Stimulated activated CD8-positive, alpha-beta memory T cell treated with anti-CD3 and anti-CD28 coated beads, Interleukin-15, amount 100 ng/mL, for 48 hours (primary cell): ENCODE results near the gene PCDHGA4.
"Not testable (repeated sequence)": the region's sequence is repeated elsewhere in the genome, so short reads cannot be mapped to it uniquely, and the experiment has no call there.

Experiments used
- DNase-seq, 2 donors: peaks; one replicate each; pipeline ENCODE4 v3.0.0-alpha.2; 2020; ENCODE audit warnings: low read depth in 2 of 2

Gene PCDHGA4

GRCh38 chr5:141384471-141385267 lies 29.8 kb downstream of the PCDHGA4 start:
- DNase-seq = no peak

GRCh38 chr5:141387557-141388311 lies 32.9 kb downstream of the PCDHGA4 start, which contains the start of gene PCDHGB4:
Gene PCDHGB4, plus strand, starts transcription at chr5:141387698. Its CDS starts 187 bp downstream, at chr5:141387885.
- DNase-seq = not testable (repeated sequence)

GRCh38 chr5:141388661-141389060 lies 33.8 kb downstream of the PCDHGA4 start:
- no peak for DNase-seq

GRCh38 chr5:141389153-141390042 lies 34.6 kb downstream of the PCDHGA4 start:
- no peak for DNase-seq

- DNase-seq = no peak
These were observed 37.8 kb downstream of the PCDHGA4 start, which contains the start of gene PCDHGA8 for GRCh38 chr5:141392429-141393198. Gene PCDHGA8, plus strand, starts transcription at chr5:141392633. Its CDS starts 181 bp downstream, at chr5:141392814.

- no peak for DNase-seq
These were observed 38.4 kb downstream of the PCDHGA4 start for GRCh38 chr5:141393267-141393666.

GRCh38 chr5:141394401-141395187 lies 39.8 kb downstream of the PCDHGA4 start:
- DNase-seq = not testable (repeated sequence)

- DNase-seq = not testable (repeated sequence)
These were observed 43.1 kb downstream of the PCDHGA4 start, which contains the start of gene PCDHGB5 for GRCh38 chr5:141397756-141398551. Gene PCDHGB5, plus strand, starts transcription at chr5:141397947. Its CDS starts 181 bp downstream, at chr5:141398128.

GRCh38 chr5:141398608-141399007 lies 43.8 kb downstream of the PCDHGA4 start:
- DNase-seq = no peak

GRCh38 chr5:141399555-141400258 lies 44.9 kb downstream of the PCDHGA4 start:
- no peak for DNase-seq

- no peak for DNase-seq
These were observed 47.9 kb downstream of the PCDHGA4 start, which contains the start of gene PCDHGA9 for GRCh38 chr5:141402553-141403243. Gene PCDHGA9, plus strand, starts transcription at chr5:141402778. Its CDS starts 175 bp downstream, at chr5:141402953.

- DNase-seq = no peak
These were observed 48.6 kb downstream of the PCDHGA4 start for GRCh38 chr5:141403387-141403786.
